ENCODE data around the gene HIVEP2.
"Not testable (repeated sequence)": the region's sequence is repeated elsewhere in the genome, so short reads cannot be mapped to it uniquely, and the experiment has no call there.

The HIVEP2 gene

DNA sequence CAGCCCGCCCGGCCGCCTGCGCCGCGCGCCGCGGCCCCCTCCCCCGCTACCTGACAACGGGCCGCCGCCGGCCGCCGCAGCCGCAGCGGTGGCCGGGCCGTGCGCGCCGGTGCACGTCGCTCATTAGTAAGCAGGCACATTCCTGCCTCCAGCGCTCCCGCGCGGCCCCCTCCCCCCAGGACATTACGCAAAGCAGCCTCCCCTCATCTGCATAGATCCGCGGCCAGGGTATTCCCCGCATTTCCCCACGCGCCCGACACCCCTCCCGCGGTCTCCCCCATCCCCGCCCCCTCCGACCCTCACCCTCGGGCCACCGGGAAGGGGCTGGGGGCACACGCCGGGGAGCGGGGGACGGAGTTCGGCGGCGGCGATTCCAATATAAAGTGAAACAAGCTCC, at the start of gene HIVEP2:
HIVEP2 (minus strand) TSS at position 128 of the 397 bp plus-strand sequence. CDS start 170,438 bp downstream, outside the sequence.
- DNase-seq (ENCODE audit: low spot score) = peak; percentile 73

- DNase-seq (ENCODE audit: low spot score) = no peak
Measured at GRCh38 chr6:142993977-142994376, 49.0 kb upstream of the HIVEP2 start.

GRCh38 chr6:142987490-142987889, 42.5 kb upstream of the HIVEP2 start:
- no peak for DNase-seq (ENCODE audit: low spot score)

DNA sequence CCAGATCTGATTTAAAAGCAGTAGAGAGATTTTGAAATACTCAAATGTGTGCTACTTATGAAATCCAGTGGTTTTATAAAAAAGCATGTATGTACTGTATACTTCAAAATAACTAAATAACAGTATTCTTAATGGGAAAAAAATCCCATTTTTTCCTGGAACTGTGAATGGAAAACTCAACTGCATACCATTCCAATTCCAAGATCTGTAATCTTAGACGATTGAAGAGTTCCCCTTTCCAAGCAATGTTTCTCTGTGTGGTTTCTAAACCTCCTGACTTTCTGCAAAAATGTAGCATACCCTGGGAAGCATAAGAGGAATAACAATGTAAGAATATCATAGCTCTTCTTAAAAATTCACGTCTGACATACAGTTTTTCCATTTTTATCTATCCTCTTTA, 40.3 kb upstream of the HIVEP2 start:
- DNase-seq (ENCODE audit: low spot score) = no peak

- DNase-seq (ENCODE audit: low spot score) = no peak
Measured at GRCh38 chr6:142984386-142984785, 39.4 kb upstream of the HIVEP2 start.

- no peak for DNase-seq (ENCODE audit: low spot score)
Measured at GRCh38 chr6:142975365-142975764, 30.4 kb upstream of the HIVEP2 start.

DNA sequence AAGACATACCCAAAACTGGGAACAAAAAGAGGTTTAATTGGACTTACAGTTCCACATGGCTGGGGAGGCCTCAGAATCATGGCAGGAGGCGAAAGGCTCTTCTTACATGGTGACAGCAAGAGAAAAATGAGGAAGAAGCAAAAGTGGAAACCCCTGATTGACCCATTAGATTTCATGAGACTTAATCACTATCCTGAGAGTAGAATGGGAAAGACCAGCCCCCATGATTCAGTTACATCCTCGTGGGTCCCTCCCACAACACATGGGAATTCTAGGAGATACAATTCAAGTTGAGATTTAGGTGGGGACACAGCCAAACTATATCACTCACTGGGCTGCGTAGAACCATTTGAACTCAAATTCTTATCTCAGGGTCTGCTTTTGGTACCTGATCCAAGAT, 26.0 kb upstream of the HIVEP2 start:
- not testable (repeated sequence) for DNase-seq (ENCODE audit: low spot score)

DNA sequence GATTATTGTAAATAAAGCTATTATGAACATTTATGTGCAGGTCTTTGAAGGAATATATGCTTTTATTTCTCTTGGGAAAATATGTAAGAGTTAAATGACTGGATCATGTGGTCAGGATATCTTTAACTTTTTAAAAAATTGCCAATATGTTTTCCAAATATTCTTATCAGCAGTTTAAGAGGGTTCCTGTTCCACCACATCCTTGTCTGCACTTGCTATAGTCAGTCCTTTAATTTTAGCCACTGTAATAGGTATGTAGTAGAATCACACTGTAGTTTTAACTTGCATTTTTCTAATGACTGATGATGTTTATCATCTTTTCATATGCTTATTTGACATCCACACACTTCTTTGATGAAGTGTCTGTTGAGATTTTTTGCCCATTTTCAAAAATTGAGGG, 23.6 kb upstream of the HIVEP2 start:
- DNase-seq (ENCODE audit: low spot score) = no peak

DNA sequence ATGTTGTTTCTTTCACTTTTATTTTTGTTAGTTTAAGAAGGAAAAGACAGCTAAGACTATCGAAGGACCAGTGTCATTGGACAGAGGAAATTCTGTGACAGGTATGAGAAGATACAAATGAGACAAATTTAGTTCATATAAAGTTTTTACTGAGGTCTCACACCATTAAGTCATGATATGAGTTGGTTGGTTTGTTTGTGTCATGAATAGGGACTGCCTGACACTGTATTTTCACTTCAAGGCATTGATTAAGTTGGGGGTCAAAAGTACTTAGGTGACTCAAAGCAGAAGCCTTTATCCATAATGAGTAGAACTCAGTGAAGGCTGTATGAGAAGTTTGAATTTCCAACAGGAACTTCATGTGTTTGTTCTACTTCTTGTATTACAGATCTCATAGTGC, 21.3 kb upstream of the HIVEP2 start:
- no peak for DNase-seq (ENCODE audit: low spot score)

GRCh38 chr6:142965164-142965563, 20.2 kb upstream of the HIVEP2 start:
- no peak for DNase-seq (ENCODE audit: low spot score)

GRCh38 chr6:142960098-142960497, 15.1 kb upstream of the HIVEP2 start:
- DNase-seq (ENCODE audit: low spot score) = peak; percentile 8

DNA sequence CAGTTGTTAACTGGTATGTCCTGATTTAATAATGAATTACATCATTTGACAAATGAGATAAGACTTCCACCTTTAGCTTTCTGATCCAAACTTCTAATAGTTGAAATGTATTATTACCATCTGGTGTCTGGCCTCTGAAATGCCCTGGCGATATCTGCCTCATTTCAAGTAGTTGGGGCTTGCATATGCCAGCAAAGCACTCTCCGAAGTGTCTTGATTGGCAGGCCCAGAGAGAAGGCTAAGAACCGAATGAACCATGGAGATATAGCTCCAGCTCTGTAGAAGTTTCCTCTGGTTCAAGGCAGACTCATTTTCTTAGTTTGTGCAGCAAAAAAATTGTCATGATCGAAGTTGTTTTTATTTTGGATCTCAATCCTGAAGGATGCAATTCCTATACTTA, 13.4 kb upstream of the HIVEP2 start:
- DNase-seq (ENCODE audit: low spot score) = no peak

- DNase-seq (ENCODE audit: low spot score) = no peak
Measured at GRCh38 chr6:142956726-142957125, 11.8 kb upstream of the HIVEP2 start.

DNA sequence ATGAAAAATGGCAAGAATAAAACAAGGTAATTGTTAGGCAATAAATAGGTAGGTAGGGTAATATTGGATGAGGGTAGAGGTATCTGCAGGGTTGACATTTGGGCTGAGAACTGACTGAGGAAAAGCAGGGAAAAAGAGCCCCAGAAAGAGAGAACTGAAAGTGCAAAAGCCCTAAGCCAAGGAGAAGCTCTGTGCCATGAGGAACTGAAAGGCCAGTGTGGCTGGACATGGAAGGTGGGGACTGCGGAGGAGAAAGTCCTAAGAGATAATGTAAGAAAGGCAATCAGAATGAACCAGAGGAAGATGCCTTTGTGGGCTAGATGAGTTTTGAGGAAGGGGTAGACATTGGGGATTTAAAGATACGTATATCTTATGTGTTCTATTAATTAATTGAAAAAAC, 9.9 kb upstream of the HIVEP2 start:
- no peak for DNase-seq (ENCODE audit: low spot score)

DNA sequence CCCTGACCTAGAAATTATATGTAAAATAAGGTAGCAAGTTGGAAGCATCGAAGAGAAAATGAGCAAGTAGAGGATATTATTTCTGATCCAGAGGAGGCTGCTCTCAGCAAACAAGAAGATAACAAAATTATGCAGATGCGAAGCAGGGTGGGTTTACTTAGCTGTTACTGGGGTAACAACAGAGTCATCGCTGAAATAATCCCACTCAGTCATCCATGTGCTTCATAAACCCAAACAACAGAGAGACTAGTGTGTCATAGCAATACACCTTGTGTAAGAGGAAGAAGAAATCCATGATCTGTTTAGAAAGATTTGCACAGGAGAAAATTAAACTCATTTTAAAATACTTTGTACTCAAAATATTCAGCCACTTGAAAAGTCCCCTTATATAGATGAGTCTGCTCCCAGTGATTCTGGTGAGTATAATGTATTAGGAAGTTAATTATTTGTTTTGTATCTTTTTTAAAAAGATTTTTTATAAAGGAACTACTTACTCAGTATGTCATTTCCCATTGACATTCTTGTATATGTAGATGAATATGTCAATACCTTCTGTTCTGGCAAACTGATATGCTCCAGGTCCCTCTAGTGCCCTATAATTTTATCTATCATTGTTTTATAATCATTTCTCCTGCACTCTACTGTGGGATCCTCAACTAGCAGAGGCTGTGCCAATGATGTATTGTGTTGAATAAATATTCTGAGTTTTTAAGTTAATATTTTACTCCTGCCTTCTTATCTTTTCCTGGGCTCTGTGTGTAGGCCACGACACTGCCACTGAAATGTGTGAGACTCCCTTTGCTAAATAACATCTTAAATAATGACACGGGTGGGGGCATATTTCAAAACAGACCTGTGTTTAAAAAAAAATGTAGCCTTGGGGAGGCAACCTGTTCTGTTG, 8.6 kb upstream of the HIVEP2 start:
- DNase-seq (ENCODE audit: low spot score) = no peak

GRCh38 chr6:142952614-142953013, 7.6 kb upstream of the HIVEP2 start:
- no peak for DNase-seq (ENCODE audit: low spot score)

DNA sequence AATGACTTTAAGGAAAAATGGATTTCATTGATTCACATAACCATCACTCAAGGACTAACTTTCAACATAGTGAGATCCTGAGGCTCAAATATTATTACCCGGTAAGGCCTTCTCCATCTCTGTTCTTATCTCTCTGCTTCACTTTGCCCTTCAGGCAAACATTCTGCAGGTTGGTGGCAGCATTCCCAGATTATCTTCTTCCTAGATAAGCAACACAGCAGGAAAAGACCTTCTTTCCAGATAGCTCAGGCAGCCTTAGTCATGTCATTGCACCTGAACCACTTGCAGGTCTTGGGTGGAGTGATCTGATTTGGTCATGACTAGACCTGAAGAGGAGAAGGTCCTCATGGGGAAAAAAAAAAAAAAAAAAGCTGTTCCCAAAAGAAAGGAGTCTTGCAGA, 5.3 kb upstream of the HIVEP2 start:
- DNase-seq (ENCODE audit: low spot score) = no peak

GRCh38 chr6:142947714-142948480, 2.9 kb upstream of the HIVEP2 start:
- peak; percentile 31 for DNase-seq (ENCODE audit: low spot score)

DNA sequence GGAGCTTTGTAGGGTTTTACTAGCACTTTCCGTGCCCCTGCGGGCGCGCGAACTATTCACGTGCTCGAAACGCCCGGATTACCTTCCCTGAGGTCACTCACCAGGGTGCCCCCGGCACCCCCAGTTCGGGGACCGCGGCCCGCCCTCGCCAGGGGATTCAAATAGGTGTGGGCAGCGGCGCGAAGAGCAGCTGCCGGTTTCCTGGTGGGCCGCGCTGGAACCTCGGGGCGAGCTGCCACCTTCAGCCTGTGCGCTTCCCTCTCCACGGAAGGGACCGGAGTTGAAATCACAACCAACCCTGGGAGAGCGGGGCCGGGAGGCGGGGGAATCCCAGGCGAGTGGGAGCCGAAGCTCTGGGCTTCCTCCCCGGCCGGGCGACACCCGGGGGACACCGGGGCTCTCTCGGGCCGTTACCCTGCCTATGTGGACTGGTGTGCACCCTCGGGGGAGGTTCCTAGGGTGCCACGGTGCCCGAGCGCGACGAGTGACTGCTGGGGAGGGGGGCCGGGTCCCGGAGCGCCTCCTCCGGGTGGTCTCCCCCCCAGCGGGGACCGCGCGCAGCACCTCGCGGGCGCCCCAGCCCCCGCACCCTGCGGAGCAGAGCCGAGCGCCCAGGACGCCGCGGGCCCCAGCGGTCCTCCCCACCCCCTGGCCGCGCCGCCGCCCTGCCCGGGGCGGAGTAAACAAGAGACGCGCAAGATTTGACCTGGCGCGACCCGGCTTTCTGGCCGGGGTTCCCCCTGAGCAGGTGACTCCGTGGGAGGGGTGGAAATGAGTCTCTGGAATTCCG, 2.1 kb upstream of the HIVEP2 start:
- peak; percentile 69 for DNase-seq (ENCODE audit: low spot score)

DNA sequence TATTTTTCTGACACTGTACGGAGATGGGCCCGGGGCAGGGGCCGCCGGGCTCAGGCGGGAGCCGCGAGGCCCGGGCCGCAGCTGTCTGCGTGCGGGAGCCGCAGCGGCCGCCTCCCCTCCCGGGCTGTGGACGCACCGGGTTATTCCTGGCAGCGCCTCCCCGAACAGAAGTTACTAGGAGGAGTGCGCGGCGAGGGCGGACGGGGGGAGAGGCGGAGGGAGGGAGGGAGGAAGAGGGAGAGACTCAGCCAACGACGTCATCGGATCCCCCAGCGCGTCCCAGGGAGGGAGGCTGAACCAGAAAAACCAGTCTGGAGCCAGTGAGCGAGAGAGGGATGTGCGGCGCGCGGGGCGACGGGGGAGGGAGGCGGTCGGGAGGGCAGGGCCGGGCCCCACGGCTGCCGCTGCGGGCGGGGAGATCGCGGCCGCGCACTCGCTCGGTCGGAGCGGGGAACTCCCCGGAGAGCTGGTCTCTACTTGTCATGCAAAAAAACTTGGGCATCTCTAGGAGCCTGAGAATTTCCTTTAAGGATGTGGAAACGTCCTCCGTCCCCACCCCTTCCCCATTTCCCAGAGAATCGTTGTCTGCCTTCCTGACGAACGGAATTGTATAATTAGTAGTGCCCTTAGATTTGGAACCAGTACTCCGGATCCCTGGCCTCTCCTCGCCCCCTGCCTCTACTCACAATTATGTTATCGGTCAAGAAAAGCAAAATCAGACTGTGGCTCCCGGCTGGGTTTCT, 1.4 kb upstream of the HIVEP2 start:
- DNase-seq (ENCODE audit: low spot score) = peak; percentile 94

- peak; percentile 51 for DNase-seq (ENCODE audit: low spot score)
Measured at GRCh38 chr6:142945446-142946180, 637 bp upstream of the HIVEP2 start.

All from hepatic stellate cell (primary cell).